Measurements from ENCODE around the gene TRPV5.
"Not testable (repeated sequence)": the region's sequence is repeated elsewhere in the genome, so short reads cannot be mapped to it uniquely, and the experiment has no call there.

TRPV5 gene

DNA sequence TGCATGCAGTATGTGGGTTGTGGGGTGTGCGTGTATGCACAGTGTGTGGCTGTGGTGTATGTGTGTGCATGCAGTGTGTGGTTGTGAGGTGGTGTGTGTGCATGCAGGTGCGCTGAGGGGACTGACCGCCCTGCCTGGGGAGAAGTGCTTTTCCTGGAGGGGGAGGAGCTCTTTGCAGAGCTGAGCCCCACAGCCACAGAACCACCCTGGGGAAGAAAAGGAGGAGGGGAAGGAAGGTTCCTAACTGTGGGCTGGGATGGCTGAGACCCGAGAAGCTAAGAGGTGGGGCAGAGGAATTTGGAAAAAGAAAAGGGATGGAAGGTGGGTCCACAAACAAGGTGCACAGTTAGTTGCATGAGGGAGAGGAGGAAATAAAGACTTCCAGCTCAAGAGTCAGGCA, at the start of gene TRPV5:
Gene TRPV5, minus strand, starts transcription at position 123 of the 400 bp plus-strand sequence. CDS start 287 bp downstream, outside the sequence.
- no peak for DNase-seq

- DNase-seq: not testable (repeated sequence)
Measured at GRCh38 chr7:142978402-142978801, 44.9 kb upstream of the TRPV5 start.

- no peak for DNase-seq
Measured at GRCh38 chr7:142974626-142975025, 41.1 kb upstream of the TRPV5 start.

GRCh38 chr7:142969183-142969582, 35.6 kb upstream of the TRPV5 start:
- no peak for DNase-seq

DNA sequence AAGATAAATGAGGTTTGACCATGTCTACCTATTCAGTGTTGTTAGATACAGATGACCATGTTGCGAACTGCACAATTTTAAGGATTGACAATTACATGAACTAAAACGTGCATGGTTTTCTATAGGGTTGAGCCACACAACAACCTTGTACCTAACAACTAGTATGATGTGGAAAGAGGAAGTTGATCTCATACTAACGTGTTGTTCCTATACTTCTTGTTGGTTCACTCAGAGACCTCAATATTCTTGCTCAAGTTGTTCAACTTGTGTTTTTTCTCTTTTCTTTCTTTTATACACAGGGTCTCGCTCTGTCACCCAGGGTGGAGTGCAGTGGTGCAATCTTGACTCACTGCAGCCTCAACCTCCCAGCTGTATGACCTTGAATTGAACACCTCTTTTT, 34.7 kb upstream of the TRPV5 start:
- no peak for DNase-seq

GRCh38 chr7:142964502-142965246, 31.1 kb upstream of the TRPV5 start:
- no peak for DNase-seq

- no peak for DNase-seq
Measured at GRCh38 chr7:142963993-142964392, 30.4 kb upstream of the TRPV5 start.

DNA sequence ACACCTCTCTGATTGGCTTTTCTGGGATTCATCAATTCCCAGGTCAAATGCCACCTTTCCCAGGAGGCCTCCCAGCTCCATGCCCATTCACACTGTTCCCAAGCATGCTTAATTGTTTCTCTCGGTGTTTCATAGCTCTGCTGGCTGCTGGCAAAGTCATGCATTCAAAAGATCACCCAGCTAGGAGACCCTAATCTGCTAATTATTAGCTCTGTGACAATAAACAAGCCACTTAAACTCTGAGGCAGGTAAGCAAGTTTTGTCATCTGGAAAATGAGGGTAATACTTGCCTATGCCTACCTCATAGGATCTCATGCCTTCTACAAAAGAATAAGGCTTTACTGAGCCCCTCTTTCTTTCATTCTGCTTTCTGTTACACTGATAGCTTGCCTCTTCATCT, 29.4 kb upstream of the TRPV5 start:
- DNase-seq: no peak

GRCh38 chr7:142961973-142962926, 28.7 kb upstream of the TRPV5 start, which contains the start of gene KEL:
Gene KEL, minus strand, starts transcription at chr7:142962363. Its CDS starts 157 bp downstream, at chr7:142962206.
- DNase-seq: no peak

- DNase-seq: no peak
Measured at GRCh38 chr7:142961595-142961972, 28.0 kb upstream of the TRPV5 start.

DNA sequence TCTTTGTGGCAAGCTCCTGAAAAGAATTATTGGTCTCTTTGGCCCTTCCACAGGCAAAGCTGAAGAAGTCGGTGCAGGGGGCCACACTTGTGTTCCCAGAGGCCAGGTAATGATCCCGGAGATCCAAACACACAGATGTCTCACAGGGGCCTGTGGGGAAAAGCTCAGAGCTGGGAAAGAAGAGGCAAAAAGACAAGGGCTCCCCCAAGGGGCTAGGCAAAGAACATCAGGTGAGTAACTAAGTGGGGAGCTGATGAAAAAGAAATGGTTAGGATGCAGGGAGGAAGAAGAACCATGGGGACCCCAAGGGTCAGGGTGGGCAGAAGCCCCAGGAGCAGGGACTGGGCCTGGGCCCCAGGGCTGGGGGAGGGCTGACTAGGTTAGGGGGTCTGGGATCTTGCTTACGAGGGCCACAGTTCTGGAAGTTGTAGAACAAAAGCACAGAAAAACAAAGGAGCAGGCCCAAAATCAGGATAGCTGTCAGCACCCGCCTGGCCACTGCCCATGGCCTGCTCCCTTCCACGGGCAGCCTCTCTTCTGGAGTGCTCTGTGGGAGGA, 27.5 kb upstream of the TRPV5 start:
- DNase-seq: no peak

DNA sequence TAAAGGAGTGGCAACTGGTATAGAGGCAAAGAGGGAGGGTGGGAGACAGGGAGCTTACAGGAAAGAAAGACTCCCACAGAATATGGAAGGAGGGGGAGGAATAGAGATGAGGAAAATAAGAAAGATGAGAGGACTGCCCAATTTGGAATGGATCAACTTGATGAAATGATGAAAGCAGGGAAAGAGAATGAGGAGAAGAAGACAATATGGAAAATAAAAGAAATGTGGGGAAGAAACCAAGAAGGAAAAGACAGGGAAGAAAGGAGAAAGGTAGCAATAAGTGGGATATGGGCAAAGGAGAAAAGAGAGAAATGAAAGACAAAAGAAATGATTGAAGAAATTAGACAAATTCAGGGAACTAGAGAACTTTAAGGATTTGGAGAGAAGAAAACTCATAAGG, 25.7 kb upstream of the TRPV5 start:
- no peak for DNase-seq

- no peak for DNase-seq
Measured at GRCh38 chr7:142957723-142958122, 24.2 kb upstream of the TRPV5 start.

GRCh38 chr7:142956951-142957623, 23.5 kb upstream of the TRPV5 start:
- no peak for DNase-seq

GRCh38 chr7:142954680-142955268, 21.2 kb upstream of the TRPV5 start:
- DNase-seq: no peak

- no peak for DNase-seq
Measured at GRCh38 chr7:142950235-142950634, 16.7 kb upstream of the TRPV5 start.

- no peak for DNase-seq
Measured at GRCh38 chr7:142948603-142949002, 15.1 kb upstream of the TRPV5 start.

- DNase-seq: no peak
Measured at GRCh38 chr7:142945001-142945400, 11.5 kb upstream of the TRPV5 start.

DNA sequence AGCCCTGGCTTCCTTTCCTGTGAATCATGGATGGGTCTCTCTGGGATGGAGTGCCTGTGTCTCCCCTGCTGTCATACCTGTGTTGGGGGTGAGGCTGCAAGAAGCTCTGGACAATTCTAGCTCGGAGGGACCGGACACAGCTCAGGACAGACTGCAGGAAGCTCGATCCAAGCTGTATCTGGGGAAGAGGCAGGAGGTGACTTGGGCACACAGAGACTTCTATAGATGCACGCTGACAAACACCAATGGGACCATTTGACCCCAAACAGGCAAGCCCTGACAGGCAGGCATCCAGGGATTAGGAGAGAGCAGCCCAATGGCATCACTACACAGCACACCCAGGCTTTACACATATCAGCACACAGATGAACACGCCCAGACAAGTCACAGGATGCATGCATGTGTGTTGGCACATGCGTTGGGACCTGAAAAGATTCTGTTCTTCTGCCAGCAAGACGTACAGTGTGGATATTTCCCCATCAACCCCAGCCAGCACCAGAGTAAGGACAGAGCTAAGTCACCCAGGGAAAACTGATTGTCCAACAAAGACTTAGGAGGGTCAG, 10.2 kb upstream of the TRPV5 start:
- DNase-seq: no peak

GRCh38 chr7:142942746-142943145, 9.2 kb upstream of the TRPV5 start:
- DNase-seq: no peak

DNA sequence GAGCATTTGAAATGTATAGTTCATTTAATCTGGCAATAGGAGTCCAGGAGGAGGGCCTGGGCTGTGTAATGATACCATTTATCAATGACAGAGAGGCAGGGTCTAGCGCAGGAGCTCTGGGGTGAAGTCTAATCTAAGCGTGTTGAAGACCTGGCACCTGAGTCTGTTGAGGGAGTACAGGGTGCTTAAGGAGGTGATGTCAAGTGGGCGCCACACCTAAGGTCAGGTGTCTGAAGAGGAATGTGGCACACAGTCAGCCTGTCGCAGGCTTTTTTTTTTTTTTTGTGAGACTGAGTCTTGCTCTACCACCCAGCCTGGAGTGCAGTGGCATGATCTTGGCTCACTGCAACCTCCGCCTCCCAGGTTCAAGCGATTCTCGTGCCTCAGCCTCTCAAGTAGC, 8.0 kb upstream of the TRPV5 start:
- no peak for DNase-seq

DNA sequence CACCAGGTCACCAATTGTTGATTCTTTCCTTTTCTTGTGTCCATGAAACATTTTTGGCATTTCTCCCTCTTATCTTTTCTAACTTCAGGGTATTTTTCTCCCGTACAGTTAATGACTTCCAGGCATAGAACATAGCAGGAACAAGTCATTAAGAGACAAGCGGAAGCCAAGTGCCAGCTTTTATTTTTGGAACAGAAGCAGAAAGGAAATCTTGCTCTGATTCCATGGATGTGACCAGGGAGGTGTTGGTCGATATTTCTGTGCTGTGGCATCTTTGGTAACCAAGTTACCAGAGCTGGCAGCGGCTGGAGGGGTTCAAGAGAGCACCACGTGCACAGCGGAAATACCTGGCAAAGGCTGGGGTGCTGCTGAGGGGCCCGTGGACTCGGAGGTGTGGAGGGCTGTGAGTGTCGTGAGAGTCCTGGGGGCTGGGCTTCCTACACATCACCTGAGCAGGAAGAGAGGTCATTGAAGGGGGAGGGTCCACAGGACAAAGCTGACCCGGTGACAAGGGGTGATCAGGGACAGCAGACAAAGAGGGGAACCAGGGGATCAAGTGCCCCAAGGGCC, 7.5 kb upstream of the TRPV5 start:
- DNase-seq: no peak

All from retina (tissue), 1 donor.